Stimulated activated CD4-positive, alpha-beta T cell treated with anti-CD3 and anti-CD28 coated beads, Interleukin-1b, Interleukin-23, amount 100 ng/mL, for 4 hours (primary cell): ENCODE results near the gene CD69.
A peak's percentile ranks its signal among the peaks of the same experiment; 100 is the strongest.

Source experiments
- DNase-seq, 2 donors: peaks; one replicate each; pipeline ENCODE4 v3.0.0-alpha.2; 2020; ENCODE audit warnings: low read depth in 2 of 2

Gene CD69

DNA sequence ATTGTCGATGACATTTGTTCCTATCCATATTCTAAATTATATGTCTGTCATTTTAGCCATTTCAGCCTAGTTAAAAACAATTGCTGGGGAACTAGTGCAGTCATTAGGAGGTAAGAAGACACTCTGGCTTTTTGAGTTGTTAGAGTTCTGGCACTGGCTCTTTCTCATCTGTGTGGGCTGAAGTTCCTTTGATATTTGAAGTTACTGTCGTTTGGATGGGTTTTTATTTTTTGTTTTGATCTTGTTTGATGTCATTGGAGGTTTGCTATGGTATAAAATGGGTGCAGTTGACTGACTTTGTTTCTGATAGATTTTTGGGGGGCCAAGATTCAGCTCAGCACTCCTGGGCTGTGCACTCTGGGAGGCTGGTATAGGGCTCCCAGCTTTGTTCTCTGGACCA, 20.7 kb upstream of the CD69 start:
- no peak for DNase-seq

DNA sequence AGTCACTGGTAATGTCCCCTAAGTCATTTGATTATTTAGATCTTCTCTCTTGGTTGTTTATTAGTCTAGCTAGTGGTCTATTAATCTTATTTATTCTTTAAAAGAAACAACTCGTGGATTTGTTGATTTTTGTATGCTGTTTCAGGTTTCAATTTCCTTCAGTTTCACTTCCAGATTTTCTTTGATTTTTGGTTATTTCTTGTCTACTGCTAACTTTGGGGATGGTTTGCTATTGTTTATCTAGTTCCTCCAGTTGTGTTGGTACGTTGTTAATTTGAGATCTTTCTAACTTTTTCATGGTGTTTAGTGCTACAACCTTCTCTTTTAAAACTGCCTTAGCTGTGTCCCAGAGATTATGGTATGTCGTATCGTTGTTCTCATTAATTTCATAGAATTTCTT, 18.5 kb upstream of the CD69 start:
- DNase-seq: no peak

DNA sequence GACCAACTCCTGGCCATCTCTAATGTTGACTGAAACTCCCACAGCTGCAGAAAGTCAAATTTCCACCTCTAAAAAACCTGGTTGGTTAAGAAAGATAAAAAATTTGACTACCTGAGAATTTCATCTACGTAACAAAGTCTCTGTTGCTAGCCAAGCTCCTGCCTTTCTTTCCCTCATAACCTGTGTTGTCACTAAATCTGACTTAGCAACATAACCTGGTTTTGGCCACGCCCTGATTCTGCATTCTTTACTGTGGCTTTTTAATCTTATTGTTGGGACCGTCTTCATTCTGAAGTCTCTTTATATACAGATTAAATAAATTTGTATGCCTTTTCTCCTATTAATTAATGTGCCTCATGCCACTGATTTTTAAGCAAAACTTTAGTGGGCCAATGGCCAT, 16.1 kb upstream of the CD69 start:
- DNase-seq: no peak

DNA sequence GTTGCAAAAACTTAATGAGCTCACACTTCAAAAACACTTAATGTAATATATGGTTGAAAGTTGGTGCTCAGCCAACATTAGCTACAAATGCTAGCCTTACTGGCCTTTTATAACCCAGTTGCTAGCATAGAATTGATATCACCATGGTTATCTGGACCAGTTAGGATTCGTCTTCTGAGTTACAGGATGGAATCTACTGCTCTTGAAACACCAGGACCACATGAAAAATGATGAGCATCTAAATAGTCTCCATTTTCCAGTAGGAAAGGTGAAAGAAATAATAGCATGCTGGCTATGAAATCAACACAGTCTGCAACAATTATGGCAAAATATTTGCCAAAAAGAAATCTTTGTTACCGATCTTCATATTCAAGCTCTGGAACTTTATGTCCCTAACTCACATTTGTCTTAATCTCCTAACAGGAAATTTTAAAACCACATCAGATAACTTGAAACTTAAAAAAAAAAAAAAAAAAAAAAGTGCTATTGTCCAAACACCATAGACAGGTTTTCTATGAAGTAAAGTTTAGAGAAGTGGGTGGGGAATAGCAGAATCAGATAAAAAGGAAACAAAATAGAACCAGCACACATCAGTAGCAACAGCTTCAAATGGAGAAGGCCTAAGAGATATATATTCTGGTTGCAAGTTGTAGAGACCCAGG, 12.6 kb upstream of the CD69 start:
- DNase-seq: no peak

- DNase-seq: no peak
These were observed 2.3 kb upstream of the CD69 start for GRCh38 chr12:9763025-9763424.

GRCh38 chr12:9762369-9762768, 1.7 kb upstream of the CD69 start:
- no peak for DNase-seq

DNA sequence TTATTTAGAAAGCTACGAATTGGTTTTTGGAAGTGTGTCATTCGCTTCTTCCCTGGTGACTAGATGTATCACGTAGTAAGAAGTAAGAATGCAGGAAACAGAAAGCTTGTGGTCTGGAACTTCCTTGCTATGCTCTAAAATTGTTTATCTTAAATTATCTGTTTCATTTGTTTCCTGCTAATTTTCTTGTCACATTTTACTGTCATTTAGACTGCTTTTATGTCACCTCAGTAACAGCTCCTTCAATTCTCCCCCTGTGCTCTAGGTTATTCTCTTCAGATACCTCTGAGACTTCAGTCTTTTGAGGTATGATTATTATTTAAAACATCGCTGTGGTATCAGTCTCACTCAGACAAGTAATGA, 699 bp upstream of the CD69 start:
- no peak for DNase-seq

- DNase-seq: no peak
These were observed 581 bp downstream of the CD69 start for GRCh38 chr12:9760120-9760519.

DNA sequence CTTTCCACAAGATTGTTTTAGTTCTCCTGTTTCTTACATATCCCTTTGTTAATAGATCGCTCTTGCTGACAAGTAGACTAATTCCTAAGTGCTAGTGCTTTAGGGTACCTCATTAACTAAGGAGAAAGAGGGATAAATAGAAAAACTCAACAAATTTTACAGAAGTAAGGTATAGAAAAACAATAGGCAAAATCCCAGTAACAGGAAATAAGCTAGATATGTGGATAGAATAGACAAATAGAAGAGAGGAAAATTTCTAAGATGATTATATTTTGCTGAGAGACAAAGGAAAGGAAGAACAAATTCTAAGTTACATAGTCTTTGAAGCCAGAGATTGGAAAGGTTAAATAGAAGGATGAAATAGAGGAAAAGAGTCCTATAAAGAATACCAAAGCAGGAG, 1.0 kb downstream of the CD69 start:
- no peak for DNase-seq

DNA sequence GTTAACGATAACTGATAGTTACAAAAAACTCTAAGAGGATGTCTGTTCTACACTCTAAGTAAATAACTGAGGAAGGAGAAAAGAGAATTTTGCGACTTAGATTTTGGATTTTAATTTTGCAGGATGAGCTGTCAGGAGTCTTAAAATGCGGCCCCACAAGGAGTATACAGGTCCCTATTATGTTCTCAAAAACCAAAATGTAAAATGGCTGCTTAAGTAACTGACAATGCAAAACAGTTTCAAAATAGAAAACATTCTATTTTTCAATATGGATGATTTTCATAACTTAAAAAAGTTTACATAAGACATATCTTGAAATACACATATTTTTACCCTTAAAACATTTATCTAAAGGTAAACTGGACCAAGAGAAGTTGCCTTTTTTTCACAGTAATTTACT, 2.6 kb downstream of the CD69 start:
- no peak for DNase-seq

DNA sequence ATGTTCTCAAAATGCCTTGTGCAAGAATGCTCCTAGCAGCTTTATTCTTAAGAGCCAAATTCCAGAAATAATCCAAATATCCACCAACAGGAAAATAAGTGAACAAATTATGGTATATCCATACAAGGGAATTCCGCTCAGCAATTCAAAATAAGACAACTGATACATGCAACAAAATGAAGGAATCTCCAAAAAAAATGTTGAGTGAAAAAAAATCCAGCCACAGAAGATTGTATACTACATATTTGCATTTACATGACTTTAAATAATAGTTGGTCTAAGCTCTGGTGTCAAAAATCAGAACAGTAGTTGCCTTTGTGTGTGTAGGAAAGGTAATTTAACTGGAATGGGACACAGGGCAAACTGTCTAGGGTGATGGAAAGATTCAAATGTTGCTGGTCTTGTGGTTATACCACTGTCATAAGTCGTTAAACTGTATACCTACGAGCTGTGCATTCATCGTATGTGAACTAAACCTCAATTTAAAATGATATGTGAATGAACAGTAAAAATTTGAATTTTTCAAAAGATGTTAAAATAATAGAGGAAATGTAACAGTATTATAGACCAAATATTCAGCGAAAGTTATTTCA, 3.2 kb downstream of the CD69 start:
- no peak for DNase-seq

DNA sequence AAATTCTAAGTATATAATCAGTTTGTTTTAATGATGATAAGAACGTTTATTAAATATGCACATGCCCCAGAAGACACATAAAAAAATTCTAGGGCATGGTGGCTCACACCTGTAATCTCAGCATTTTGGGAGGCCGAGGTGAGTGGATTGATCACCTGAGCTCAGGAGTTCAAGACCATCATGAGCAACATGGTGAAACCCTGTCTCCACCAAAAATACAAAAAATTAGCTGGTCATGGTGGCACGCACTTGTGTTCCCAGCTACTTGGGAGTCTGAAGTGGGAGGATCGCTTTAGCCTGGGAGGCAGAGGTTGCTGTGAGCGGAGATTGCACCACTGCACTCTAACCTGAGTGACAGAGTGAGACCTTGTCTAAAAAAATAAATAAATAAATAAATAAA, 4.0 kb downstream of the CD69 start:
- no peak for DNase-seq

GRCh38 chr12:9756170-9756569, 4.5 kb downstream of the CD69 start:
- DNase-seq: no peak

GRCh38 chr12:9755567-9755966, 5.1 kb downstream of the CD69 start:
- DNase-seq: no peak

GRCh38 chr12:9755035-9755434, 5.7 kb downstream of the CD69 start:
- no peak for DNase-seq

GRCh38 chr12:9754099-9754927, 6.4 kb downstream of the CD69 start:
- DNase-seq: no peak

GRCh38 chr12:9753498-9753897, 7.2 kb downstream of the CD69 start:
- no peak for DNase-seq

DNA sequence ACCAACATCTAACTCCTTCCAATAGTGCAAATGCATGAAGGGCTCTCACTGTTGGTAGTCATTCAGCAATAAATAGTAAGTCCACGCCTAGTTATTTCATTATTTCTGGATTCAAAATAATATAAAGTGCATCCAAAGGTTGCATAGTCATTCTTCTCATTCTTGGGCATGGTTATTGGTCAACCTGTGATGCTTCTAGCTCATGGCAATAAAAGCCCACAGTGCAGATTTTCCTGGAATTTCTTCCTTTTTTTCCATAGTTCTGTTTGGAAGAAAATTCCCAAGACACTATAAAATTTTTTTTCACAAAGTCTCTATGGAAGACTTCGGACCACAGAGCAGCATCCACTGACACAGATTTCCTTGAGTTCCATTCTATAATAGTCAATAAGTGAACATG, 7.6 kb downstream of the CD69 start:
- DNase-seq: no peak

- no peak for DNase-seq
These were observed 8.4 kb downstream of the CD69 start for GRCh38 chr12:9752145-9752933.

DNA sequence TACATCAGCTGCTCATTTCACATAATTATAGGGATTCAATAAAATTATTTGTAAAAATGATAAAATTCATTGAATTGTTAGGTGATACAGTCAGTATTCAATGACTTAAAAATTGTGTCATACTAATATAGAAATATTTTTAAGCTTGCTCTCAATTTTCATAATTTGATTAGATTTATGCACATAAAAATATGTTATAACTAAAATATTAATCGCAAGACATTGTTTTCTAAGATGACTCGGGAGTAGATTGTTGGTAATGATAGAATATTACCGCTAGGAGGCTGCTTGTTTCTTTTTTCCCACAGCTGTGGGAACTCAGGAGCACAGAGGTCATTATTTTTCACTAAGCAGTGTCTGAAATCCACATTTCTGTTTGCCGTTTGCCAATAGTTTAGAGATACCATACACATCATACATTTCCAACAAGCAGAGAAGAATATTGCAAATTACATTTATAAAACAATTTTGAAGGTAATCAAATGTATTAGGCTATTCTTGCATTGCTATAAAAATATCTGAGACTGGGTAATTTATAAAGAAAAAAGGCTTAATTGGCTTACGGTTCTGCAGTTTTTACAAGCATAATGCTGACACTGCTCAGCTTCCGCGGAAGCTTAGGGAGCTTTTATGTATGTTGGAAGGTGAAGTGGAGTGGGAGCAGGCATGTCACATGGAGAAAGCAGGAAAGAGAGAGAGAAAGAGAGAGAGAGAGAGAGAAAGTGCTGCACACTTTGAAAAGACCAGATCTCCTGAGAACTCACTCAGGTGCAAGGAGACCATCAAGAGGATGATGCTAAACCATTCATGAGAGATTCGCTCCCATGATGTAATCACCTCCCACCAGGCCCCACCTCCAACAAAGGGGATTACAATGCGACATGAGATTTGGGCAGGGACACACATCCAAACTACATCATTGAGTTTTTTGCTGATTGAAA, 9.2 kb downstream of the CD69 start:
- DNase-seq: peak in 1 of 2 donors; percentile 70
